ENCODE results near the gene SIRPA.

SIRPA gene

GRCh38 chr20:1971893-1972586, 76.8 kb downstream of the SIRPA start:
- H2AFZ ChIP-seq (ENCODE audit: low read depth, low read length) = no peak overlapping the region
- no peak overlapping the region for H4K91ac ChIP-seq (ENCODE audit: low read length)
- no peak overlapping the region for H3K4me2 ChIP-seq (ENCODE audit: low read length, poor library complexity, severe bottlenecking)
- no peak overlapping the region for H2BK12ac ChIP-seq (ENCODE audit: low read length in 2 of 2)
- H2AK5ac ChIP-seq (ENCODE audit: low read length, severe bottlenecking) = no peak overlapping the region
- H3K4me1 ChIP-seq (ENCODE audit: control insufficient read depth, insufficient read depth, low read depth, low read length) = no peaks in the 10 kb centered on the region
- no peaks in the 10 kb centered on the region for H3K36me3 ChIP-seq (ENCODE audit: control insufficient read depth in 1 of 2, insufficient read depth in 2 of 2, low read depth in 1 of 2, low read length in 2 of 2)
- no peak overlapping the region for H3K14ac ChIP-seq (ENCODE audit: low read length in 2 of 2)
- no peak overlapping the region for H2BK120ac ChIP-seq (ENCODE audit: low read depth, low read length)
- H2BK15ac ChIP-seq (ENCODE audit: low read depth, poor library complexity, severe bottlenecking) = no peak overlapping the region
- H3K4me3 ChIP-seq (ENCODE audit: insufficient read depth in 1 of 2, low read depth in 1 of 2, low read length in 2 of 2) = no peak overlapping the region
- H3K18ac ChIP-seq (ENCODE audit: low read depth in 1 of 2, low read length in 2 of 2) = no peak overlapping the region
- H3K27me3 ChIP-seq (ENCODE audit: control insufficient read depth in 1 of 2, insufficient read depth in 1 of 2, low read length in 2 of 2) = peaks cover 43 to 75% of the 10 kb centered on the region in 2 experiments
- no peak overlapping the region for H2BK5ac ChIP-seq (ENCODE audit: low read depth, low read length, poor library complexity, severe bottlenecking)
- no peak overlapping the region for H4K8ac ChIP-seq (ENCODE audit: low read length)
- no peak overlapping the region for H3K4ac ChIP-seq (ENCODE audit: low read depth in 1 of 2, low read length in 2 of 2)
- WGBS = 89% methylated on average over 2 of the region's 5 CpGs
- DNase-seq = no peak
- H3K79me1 ChIP-seq (replicated peaks; ENCODE audit: low read length, poor library complexity, severe bottlenecking) = no peaks in the 10 kb centered on the region
- H3K23ac ChIP-seq (ENCODE audit: low read length in 2 of 2) = no peak overlapping the region
- H3K9me3 ChIP-seq (ENCODE audit: control insufficient read depth, low read length) = peaks cover 1% of the 10 kb centered on the region
- H3K9ac ChIP-seq (ENCODE audit: low read length) = no peak overlapping the region
- H3K27ac ChIP-seq (ENCODE audit: low read length, poor library complexity, severe bottlenecking) = no peak overlapping the region

GRCh38 chr20:1973601-1974440, 78.6 kb downstream of the SIRPA start:
- Histone ChIP-seq H3K79me1 (replicated peaks; ENCODE audit: low read length, poor library complexity, severe bottlenecking) (no peaks in the 10 kb centered on the region), H3K9me3 (ENCODE audit: control insufficient read depth, low read length) (peaks cover 5% of the 10 kb centered on the region), H2BK15ac (ENCODE audit: low read depth, poor library complexity, severe bottlenecking) (no peak overlapping the region), H3K9ac (ENCODE audit: low read length) (no peak overlapping the region), H3K14ac (ENCODE audit: low read length in 2 of 2) (no peak overlapping the region), H2AFZ (ENCODE audit: low read depth, low read length) (no peak overlapping the region), H3K4me2 (ENCODE audit: low read length, poor library complexity, severe bottlenecking) (no peak overlapping the region), H2BK5ac (ENCODE audit: low read depth, low read length, poor library complexity, severe bottlenecking) (no peak overlapping the region), H2BK120ac (ENCODE audit: low read depth, low read length) (no peak overlapping the region), H4K91ac (ENCODE audit: low read length) (no peak overlapping the region), H3K18ac (ENCODE audit: low read depth in 1 of 2, low read length in 2 of 2) (no peak overlapping the region), H3K27ac (ENCODE audit: low read length, poor library complexity, severe bottlenecking) (no peak overlapping the region), H3K4me3 (ENCODE audit: insufficient read depth in 1 of 2, low read depth in 1 of 2, low read length in 2 of 2) (no peak overlapping the region), H2BK12ac (ENCODE audit: low read length in 2 of 2) (no peak overlapping the region), H4K8ac (ENCODE audit: low read length) (no peak overlapping the region), H3K36me3 (ENCODE audit: control insufficient read depth in 1 of 2, insufficient read depth in 2 of 2, low read depth in 1 of 2, low read length in 2 of 2) (no peaks in the 10 kb centered on the region), H3K23ac (ENCODE audit: low read length in 2 of 2) (no peak overlapping the region), H3K4ac (ENCODE audit: low read depth in 1 of 2, low read length in 2 of 2) (no peak overlapping the region), H2AK5ac (ENCODE audit: low read length, severe bottlenecking) (no peak overlapping the region), H3K27me3 (ENCODE audit: control insufficient read depth in 1 of 2, insufficient read depth in 1 of 2, low read length in 2 of 2) (peaks cover 37 to 77% of the 10 kb centered on the region in 2 experiments), H3K4me1 (ENCODE audit: control insufficient read depth, insufficient read depth, low read depth, low read length) (no peaks in the 10 kb centered on the region)
- DNase-seq = no peak
- WGBS = 72% methylated on average over 14 of the region's 15 CpGs

- 93% methylated on average over 10 of the region's 11 CpGs for WGBS
- Histone ChIP-seq H3K18ac (ENCODE audit: low read depth in 1 of 2, low read length in 2 of 2) (no peak overlapping the region), H3K36me3 (ENCODE audit: control insufficient read depth in 1 of 2, insufficient read depth in 2 of 2, low read depth in 1 of 2, low read length in 2 of 2) (no peaks in the 10 kb centered on the region), H3K79me1 (replicated peaks; ENCODE audit: low read length, poor library complexity, severe bottlenecking) (no peaks in the 10 kb centered on the region), H2BK12ac (ENCODE audit: low read length in 2 of 2) (no peak overlapping the region), H3K27me3 (ENCODE audit: control insufficient read depth in 1 of 2, insufficient read depth in 1 of 2, low read length in 2 of 2) (peaks cover 43 to 86% of the 10 kb centered on the region in 2 experiments), H3K4me1 (ENCODE audit: control insufficient read depth, insufficient read depth, low read depth, low read length) (no peaks in the 10 kb centered on the region), H3K9me3 (ENCODE audit: control insufficient read depth, low read length) (peaks cover 5% of the 10 kb centered on the region), H3K23ac (ENCODE audit: low read length in 2 of 2) (no peak overlapping the region), H2BK15ac (ENCODE audit: low read depth, poor library complexity, severe bottlenecking) (no peak overlapping the region), H4K8ac (ENCODE audit: low read length) (no peak overlapping the region), H3K27ac (ENCODE audit: low read length, poor library complexity, severe bottlenecking) (no peak overlapping the region), H3K9ac (ENCODE audit: low read length) (no peak overlapping the region), H2AFZ (ENCODE audit: low read depth, low read length) (no peak overlapping the region), H2BK5ac (ENCODE audit: low read depth, low read length, poor library complexity, severe bottlenecking) (no peak overlapping the region), H3K4me2 (ENCODE audit: low read length, poor library complexity, severe bottlenecking) (no peak overlapping the region), H3K4me3 (ENCODE audit: insufficient read depth in 1 of 2, low read depth in 1 of 2, low read length in 2 of 2) (no peak overlapping the region), H3K4ac (ENCODE audit: low read depth in 1 of 2, low read length in 2 of 2) (no peak overlapping the region), H3K14ac (ENCODE audit: low read length in 2 of 2) (no peak overlapping the region), H4K91ac (ENCODE audit: low read length) (no peak overlapping the region), H2AK5ac (ENCODE audit: low read length, severe bottlenecking) (no peak overlapping the region), H2BK120ac (ENCODE audit: low read depth, low read length) (no peak overlapping the region)
- no peak for DNase-seq
These were observed 80.1 kb downstream of the SIRPA start for GRCh38 chr20:1975291-1975690.

GRCh38 chr20:1979106-1979778, 84.0 kb downstream of the SIRPA start:
- DNase-seq = no peak
- Histone ChIP-seq H3K4me1 (ENCODE audit: control insufficient read depth, insufficient read depth, low read depth, low read length) (no peaks in the 10 kb centered on the region), H2AFZ (ENCODE audit: low read depth, low read length) (no peak overlapping the region), H2BK120ac (ENCODE audit: low read depth, low read length) (no peak overlapping the region), H3K79me1 (replicated peaks; ENCODE audit: low read length, poor library complexity, severe bottlenecking) (no peaks in the 10 kb centered on the region), H3K18ac (ENCODE audit: low read depth in 1 of 2, low read length in 2 of 2) (no peak overlapping the region), H4K91ac (ENCODE audit: low read length) (no peak overlapping the region), H3K27me3 (ENCODE audit: control insufficient read depth in 1 of 2, insufficient read depth in 1 of 2, low read length in 2 of 2) (peaks cover 46 to 96% of the 10 kb centered on the region in 2 experiments), H3K14ac (ENCODE audit: low read length in 2 of 2) (no peak overlapping the region), H3K9ac (ENCODE audit: low read length) (no peak overlapping the region), H3K36me3 (ENCODE audit: control insufficient read depth in 1 of 2, insufficient read depth in 2 of 2, low read depth in 1 of 2, low read length in 2 of 2) (no peaks in the 10 kb centered on the region), H3K23ac (ENCODE audit: low read length in 2 of 2) (no peak overlapping the region), H3K4me3 (ENCODE audit: insufficient read depth in 1 of 2, low read depth in 1 of 2, low read length in 2 of 2) (no peak overlapping the region), H2AK5ac (ENCODE audit: low read length, severe bottlenecking) (no peak overlapping the region), H4K8ac (ENCODE audit: low read length) (no peak overlapping the region), H3K27ac (ENCODE audit: low read length, poor library complexity, severe bottlenecking) (no peak overlapping the region), H3K4me2 (ENCODE audit: low read length, poor library complexity, severe bottlenecking) (no peak overlapping the region), H2BK5ac (ENCODE audit: low read depth, low read length, poor library complexity, severe bottlenecking) (no peak overlapping the region), H3K9me3 (ENCODE audit: control insufficient read depth, low read length) (peaks cover 5% of the 10 kb centered on the region), H2BK15ac (ENCODE audit: low read depth, poor library complexity, severe bottlenecking) (no peak overlapping the region), H2BK12ac (ENCODE audit: low read length in 2 of 2) (no peak overlapping the region), H3K4ac (ENCODE audit: low read depth in 1 of 2, low read length in 2 of 2) (no peak overlapping the region)
- 59% methylated on average over 2 of the region's 3 CpGs for WGBS
